HG03521 (cell line): Measurements from ENCODE around the gene LRRC15.

Experiments
- ATAC-seq: cut with Tn5 transposase; IDR thresholded peaks from one replicate; pipeline ENCODE4 v1.9.1; 2021; ENCODE audit warnings: mild to moderate bottlenecking, moderate library complexity; ENCODE audit not compliant: unreplicated experiment

Gene LRRC15

GRCh38 chr3:194386066-194386465 is 16.5 kb upstream of the LRRC15 start:
- no peak for ATAC-seq

- no peak for ATAC-seq
These were observed 15.0 kb upstream of the LRRC15 start for GRCh38 chr3:194384569-194385001.

- ATAC-seq: no peak
These were observed 14.6 kb upstream of the LRRC15 start for GRCh38 chr3:194384156-194384555.

- ATAC-seq: no peak
These were observed 13.9 kb upstream of the LRRC15 start for GRCh38 chr3:194383276-194383940.

GRCh38 chr3:194382892-194383223 is 13.3 kb upstream of the LRRC15 start:
- no peak for ATAC-seq

GRCh38 chr3:194382196-194382891 is 12.8 kb upstream of the LRRC15 start:
- ATAC-seq: no peak

- no peak for ATAC-seq
These were observed 11.9 kb upstream of the LRRC15 start for GRCh38 chr3:194381460-194381875.

GRCh38 chr3:194380326-194380725 is 10.8 kb upstream of the LRRC15 start:
- no peak for ATAC-seq

GRCh38 chr3:194379651-194380050 is 10.1 kb upstream of the LRRC15 start:
- ATAC-seq: no peak

GRCh38 chr3:194379231-194379630 is 9.7 kb upstream of the LRRC15 start:
- ATAC-seq: no peak

GRCh38 chr3:194377708-194378107 is 8.2 kb upstream of the LRRC15 start:
- no peak for ATAC-seq

- ATAC-seq: no peak
These were observed 6.7 kb upstream of the LRRC15 start for GRCh38 chr3:194376241-194376560.

GRCh38 chr3:194375473-194376240 is 6.1 kb upstream of the LRRC15 start:
- ATAC-seq: no peak

GRCh38 chr3:194374935-194375334 is 5.4 kb upstream of the LRRC15 start:
- no peak for ATAC-seq

GRCh38 chr3:194373899-194374298 is 4.4 kb upstream of the LRRC15 start:
- ATAC-seq: no peak

GRCh38 chr3:194373028-194373427 is 3.5 kb upstream of the LRRC15 start:
- ATAC-seq: no peak

GRCh38 chr3:194370753-194371152 is 1.2 kb upstream of the LRRC15 start:
- ATAC-seq: no peak

GRCh38 chr3:194368918-194369317 is 625 bp downstream of the LRRC15 start:
- ATAC-seq: no peak

- no peak for ATAC-seq
These were observed 1.3 kb downstream of the LRRC15 start for GRCh38 chr3:194367992-194368841.

GRCh38 chr3:194365978-194366490 is 3.5 kb downstream of the LRRC15 start:
- ATAC-seq: no peak

- no peak for ATAC-seq
These were observed 4.0 kb downstream of the LRRC15 start for GRCh38 chr3:194365526-194365925.
